GM10266 (cell line): ENCODE measurements around the gene AMDHD2.

Source experiments
- DNase-seq: peaks from one replicate; pipeline ENCODE4 v3.0.0; 2012; ENCODE audit errors: extremely low spot score
- CTCF ChIP-seq: IDR thresholded peaks from 2 replicates; pipeline ENCODE4 v1.5.1; 2012; ENCODE audit warnings: mild to moderate bottlenecking, low read depth; ENCODE audit not compliant: control insufficient read depth, insufficient read depth; ENCODE audit errors: missing control alignments

The AMDHD2 gene

GRCh38 chr16:2520097-2520783 is at the start of gene AMDHD2:
TSS of gene AMDHD2 (plus strand) at chr16:2520371. CDS start at chr16:2520459, 88 bp downstream.
- no peak for TF ChIP-seq CTCF
- peak; percentile 99 for DNase-seq

GRCh38 chr16:2470603-2471015 is 49.6 kb upstream of the AMDHD2 start:
- no peak for TF ChIP-seq CTCF
- DNase-seq: peak; percentile 51

- TF ChIP-seq CTCF: no peak
- peak; percentile 77 for DNase-seq
These were observed 49.0 kb upstream of the AMDHD2 start, which contains the start of gene NTN3 for GRCh38 chr16:2471016-2471652. TSS of gene NTN3 (plus strand) at chr16:2471297. CDS start at chr16:2471702, 405 bp downstream.

GRCh38 chr16:2471653-2472487 is 48.3 kb upstream of the AMDHD2 start:
- no peak for DNase-seq
- TF ChIP-seq CTCF: no peak

GRCh38 chr16:2472488-2472864 is 47.7 kb upstream of the AMDHD2 start:
- no peak for TF ChIP-seq CTCF
- no peak for DNase-seq

GRCh38 chr16:2472885-2473445 is 47.2 kb upstream of the AMDHD2 start:
- DNase-seq: no peak
- no peak for TF ChIP-seq CTCF
